NK-92 (cell line): ENCODE results near the gene SYCE1.
"Not testable (repeated sequence)": the region's sequence is repeated elsewhere in the genome, so short reads cannot be mapped to it uniquely, and the experiment has no call there.

Source experiments
- DNase-seq: peaks from one replicate; lab custom pipeline; 2025; ENCODE audit not compliant: unreplicated experiment; lab: John Stamatoyannopoulos, UW

SYCE1 gene, protein sequence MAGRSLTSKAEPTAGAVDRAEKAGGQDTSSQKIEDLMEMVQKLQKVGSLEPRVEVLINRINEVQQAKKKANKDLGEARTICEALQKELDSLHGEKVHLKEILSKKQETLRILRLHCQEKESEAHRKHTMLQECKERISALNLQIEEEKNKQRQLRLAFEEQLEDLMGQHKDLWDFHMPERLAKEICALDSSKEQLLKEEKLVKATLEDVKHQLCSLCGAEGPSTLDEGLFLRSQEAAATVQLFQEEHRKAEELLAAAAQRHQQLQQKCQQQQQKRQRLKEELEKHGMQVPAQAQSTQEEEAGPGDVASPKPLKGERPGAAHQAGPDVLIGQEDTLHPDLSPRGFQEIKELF

DNA sequence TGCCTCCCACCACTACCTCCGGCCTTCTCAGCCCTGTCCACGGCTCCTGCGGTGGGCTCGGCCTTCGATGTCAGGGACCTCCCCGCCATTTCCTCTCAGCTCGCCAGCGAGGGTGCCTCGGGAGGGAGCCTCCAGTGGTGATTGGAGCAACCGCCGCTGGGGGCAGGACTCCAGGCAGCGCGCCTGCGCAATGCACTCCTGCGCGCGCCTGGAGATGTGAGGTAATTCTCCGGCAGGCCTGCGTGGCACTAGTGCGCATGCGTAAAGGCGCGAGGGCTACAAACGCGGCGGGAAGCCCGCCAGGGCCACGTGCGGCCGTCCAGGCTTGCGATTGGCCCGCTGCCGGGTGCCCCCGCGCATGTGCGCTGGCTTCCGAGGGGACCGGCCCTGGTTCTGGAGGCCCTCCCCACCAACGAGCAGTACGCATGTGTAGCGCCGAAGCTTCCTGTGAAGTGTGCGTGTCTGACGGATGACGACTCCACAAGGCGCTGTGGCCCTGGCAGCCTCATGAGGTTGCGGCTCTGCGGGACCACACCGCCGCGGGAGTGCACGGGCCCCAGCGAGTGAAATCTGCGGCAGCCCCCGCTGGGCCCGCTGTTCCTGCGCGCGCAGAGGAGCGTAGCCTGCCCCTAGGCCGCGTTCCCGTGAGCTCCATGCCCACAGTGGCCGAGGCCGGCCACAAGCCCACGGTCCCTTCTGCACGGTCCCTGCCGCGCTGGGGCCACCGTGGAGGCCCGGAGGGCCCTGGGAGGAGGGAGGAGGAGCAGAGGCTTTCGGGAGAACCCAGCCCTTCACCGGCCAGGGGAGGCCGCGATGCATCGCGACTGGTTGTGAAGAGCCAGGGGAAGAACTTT lies at the start of gene SYCE1:
Gene SYCE1 (minus strand): TSS at position 143 of the 854 bp plus-strand sequence. CDS start 54 bp downstream, at position 89.
- no peak for DNase-seq

DNA sequence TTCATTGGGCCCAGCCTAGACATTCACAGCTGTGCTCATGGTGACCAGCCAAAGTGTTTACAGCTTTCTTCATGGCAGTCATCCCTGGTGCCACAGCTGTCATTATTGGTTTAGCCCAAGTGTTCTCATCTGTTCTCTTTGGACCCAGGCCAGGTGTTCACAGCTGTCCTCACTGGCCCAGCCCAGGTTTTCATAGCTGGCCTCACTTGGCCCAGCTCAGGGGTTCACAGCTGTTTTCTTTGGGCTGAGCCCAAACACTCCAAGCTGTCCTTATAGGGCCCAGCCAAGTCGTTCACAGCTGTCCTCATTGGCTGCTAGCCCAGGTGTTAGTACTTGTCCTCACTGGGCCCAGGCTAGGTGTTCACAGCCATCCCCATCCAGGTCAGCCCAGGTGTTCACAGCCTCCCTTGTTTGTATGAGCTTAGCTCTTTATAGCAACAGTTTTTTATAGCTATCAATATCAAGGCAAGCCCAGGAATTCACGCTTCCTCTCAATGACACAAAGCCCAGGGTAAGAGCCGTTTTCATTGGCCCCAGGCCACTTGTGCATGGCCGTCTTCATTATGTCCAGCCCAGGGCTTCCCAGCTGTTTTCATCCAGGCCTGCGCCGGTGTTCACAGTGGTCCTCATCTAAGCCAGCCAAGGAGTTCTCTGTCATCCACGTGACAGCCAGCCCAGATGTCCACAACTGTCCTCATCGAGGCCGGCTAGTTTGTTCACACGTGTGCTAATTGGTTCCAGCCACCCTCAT lies 49.6 kb upstream of the SYCE1 start:
- no peak for DNase-seq

DNA sequence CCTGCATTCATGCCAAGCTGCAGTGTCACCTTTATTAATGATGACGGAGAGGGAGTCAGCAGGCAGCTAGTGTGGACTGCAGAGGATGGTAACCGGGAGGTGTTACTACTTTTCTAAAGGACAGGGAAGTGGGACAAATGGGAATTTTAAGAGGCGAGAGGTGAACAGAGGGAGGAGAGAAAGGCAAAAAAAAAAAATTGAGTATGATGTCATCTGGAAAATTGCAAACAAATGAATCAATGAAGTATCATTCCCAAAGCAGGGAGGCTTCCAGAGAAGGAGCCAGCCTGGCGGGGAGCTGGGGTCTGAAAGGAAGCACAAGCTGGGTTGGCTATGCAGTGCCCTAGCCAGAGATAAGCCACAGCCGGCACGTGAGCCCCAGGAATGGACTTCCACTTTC lies 48.3 kb upstream of the SYCE1 start:
- DNase-seq, result no peak

DNA sequence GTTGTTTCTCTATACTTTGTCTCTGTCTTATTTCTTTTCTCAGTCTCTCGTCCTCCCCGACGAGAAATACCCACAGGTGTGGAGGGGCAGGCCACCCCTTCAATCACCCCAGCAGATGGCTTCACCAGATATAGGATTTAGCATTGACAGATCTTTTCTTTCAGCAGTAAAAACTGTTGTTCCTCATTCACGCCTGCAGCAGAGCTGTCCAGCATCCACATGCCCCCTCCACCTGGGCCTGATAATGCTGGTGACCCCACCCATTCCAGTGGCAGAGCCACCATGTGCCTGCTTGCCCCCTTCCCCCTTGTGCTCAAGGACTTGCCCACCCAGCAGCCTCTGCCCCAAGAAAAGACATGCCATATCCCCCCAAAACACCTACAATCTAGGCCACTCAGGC lies 45.7 kb upstream of the SYCE1 start:
- DNase-seq, result no peak

DNA sequence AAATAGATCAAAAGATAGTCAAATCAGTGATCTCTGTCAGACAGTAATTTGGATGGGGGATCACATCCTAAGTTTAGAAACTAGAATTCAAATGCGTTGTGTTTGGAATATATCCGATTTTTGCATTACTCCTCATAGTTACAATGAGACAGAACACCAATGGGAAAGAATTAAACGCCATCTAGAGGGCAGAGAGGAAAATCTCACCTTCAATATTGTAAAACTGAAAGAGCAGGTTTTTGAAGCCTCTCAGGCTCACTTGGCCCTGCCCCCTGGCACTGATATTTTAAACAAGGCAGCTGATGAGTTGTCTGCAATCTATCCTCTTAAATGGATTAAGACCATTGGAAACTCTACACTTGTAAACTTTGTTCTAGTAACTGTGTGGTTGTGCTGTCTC lies 43.5 kb upstream of the SYCE1 start:
- no peak for DNase-seq

DNA sequence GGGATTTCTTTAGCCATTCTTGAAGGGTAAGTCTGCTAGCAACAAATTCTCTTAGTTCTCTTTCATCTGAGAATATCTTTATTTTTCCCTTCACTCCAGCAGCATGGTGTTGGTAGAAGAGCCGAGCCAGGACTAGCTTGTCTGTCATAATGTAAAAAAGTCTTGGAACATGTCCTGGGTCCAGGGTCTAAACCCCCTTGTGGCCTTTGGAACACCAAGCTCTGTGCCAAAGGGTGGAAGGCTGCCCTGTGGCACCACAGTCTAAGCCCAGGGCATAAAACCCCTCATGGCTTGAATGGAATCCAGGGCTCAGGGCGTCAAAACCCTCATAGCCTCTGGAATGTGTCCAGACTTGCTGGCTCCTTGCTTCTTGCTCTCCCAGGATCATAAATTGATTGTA lies 38.1 kb upstream of the SYCE1 start:
- DNase-seq, result not testable (repeated sequence)

DNA sequence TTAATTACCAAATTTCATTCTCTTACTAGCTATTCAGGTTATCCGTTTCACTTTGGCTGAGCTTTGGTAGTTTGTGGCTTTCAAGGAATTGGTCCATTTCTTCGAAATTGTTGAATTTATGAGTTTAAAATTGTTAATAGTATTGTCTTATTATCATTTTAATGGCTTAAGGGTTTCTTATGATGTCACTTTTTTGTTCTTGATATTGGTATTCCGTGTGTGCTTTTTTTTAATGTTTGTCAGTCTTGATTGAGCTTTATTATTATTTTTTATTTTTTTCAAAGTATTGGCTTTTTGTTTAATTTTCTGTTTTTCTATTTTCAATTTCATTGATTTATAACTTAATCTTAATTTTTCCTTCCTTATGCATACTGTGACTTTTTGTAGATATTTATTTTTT lies 35.3 kb upstream of the SYCE1 start:
- no peak for DNase-seq

DNA sequence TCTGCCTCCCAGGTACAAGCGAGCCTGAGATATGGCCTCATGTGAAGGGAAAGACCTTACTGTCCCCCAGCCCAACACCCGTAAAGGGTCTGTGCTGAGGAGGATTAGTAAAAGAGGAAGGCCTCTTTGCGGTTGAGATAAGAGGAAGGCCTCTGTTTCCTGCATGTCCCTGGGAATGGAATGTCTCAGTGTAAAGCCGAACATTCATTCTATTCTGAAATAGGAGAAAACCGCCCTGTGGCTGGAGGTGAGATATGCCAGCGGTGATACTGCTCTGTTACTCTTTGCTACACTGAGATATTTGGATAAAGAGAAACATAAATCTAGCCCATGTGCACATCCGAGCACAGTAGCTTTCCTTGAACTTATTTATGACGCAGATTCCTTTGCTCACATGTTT lies 34.5 kb upstream of the SYCE1 start:
- DNase-seq, result not testable (repeated sequence)

DNA sequence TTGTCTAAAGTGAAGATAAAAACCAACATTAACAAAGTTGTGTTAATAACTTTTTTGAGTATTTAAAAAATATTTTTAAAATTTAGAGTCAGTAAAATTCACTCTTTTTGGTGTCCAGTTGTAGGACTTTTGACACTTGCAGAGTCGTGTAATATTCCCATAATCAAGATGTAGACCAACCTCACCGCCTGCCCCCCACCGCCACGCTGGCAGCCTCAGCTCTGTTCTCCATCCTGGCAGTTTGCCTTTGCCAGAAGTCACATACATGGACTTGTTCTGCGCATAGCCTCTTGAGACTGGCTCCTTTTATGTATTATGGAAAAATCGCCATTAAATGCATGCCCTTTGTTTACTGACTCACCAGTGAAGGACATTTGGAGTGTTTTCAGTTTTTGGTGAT lies 27.3 kb upstream of the SYCE1 start:
- no peak for DNase-seq

DNA sequence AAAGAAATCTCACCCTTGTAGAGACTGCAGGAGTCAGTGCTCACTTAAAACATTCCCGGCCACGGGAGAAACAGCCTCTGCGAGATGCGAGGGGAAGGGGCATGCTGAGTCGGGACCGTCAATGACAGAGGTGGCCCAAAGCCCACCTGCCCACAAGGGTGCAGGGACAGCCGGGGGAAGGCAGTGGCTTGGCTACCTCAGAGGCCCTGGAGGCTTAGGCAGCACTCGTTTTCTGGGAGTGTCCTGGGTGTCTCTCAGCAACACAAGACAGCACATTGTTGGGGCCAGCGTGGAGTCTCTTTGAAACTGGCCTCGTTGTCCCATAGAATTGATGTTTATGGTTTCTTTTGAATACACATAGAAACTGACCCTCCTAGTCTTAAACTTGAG lies 25.6 kb upstream of the SYCE1 start:
- DNase-seq, result no peak

DNA sequence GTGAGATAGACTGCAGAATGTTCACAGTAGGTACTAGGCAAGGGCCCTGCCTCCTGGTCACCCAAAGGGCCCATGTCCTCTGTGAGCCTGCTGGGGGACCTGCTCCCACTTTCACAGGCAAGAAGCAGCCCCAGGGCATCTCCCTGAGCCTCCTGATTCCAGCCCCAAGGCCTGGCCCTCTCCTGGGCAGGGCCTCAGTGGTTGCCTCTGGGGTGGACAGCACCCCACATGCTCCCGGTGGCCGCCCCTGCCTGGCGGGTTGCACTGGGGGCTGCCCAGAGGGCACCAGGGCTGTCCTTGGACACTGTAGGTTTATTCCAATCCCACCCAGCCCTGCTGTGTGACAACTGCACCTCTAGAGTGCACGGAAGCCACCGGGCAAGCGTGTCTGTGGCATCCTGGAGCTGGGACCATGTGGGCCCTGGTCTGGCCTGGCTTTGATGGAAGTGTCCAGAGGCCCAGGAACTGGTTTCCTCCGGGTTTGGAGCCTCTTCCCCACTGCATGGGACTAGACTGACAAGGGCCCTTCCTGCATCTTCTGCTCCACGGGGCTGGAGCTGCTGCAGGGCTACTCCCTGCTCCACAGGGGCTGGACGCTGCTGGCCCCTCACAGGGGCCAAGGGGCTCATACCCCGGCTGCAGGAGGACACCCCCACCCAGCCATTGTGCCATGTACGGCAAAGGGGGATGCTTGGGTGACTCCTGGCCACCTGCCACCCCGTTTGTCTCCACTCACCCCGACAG lies 25.0 kb upstream of the SYCE1 start:
- DNase-seq, result no peak

DNA sequence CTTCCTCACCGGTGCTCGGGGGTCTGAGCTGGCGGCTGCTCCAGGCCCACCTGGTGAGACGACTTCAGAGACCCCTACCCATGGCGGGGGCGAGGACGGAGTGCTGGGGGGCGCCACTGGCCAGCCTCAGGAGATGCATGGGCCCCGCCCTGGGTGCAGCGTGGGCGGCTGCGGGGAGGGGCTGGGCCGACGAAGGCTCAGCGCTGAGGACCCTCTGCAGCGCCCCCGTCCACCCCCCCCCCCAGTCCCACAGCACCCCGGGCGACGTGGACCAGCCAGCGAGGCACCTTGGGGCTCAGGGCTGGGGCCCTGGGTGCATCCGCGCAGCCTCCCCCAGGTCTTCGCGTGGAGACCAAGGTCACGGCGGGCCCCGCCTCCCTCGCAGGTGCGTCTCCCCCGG lies 11.7 kb upstream of the SYCE1 start:
- not testable (repeated sequence) for DNase-seq

DNA sequence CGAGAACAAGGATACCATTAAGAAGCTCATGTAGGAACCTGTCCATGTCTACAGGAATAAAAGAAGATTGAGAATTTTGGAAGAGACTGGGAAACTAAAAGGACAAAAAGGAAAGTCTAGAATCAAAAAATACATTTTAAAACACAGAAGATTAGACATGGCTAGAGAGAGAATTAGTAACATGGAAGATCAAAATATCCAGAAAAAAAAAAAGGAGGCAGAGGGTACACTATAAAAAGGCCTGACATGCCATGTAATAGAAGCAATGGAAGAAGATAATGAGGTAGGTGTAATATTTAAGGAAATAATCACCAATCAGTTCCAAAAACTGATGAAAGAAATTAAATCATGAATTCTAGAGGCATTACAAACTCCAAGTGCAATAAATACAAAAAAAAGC lies 8.1 kb upstream of the SYCE1 start:
- DNase-seq, result not testable (repeated sequence)

DNA sequence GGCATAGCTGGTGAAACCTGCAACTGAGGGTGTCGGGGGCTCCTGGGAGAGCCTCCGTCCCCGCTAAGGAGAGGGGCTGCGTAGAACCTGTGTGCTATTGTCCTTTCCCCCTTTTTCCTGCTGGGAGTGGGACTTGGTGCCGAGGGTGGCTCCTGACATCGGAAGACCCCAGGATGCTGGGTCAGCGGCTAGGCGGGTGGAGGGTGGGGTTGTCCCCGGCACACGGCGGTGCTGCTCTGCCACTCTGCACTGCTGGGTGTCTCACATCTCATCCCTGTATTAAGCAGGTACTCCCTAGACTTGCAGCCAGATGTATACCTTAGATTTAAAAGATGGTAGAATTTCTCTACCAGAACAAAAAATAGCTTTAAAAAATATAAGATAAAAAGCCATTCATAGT lies 6.7 kb upstream of the SYCE1 start:
- DNase-seq, result not testable (repeated sequence)

DNA sequence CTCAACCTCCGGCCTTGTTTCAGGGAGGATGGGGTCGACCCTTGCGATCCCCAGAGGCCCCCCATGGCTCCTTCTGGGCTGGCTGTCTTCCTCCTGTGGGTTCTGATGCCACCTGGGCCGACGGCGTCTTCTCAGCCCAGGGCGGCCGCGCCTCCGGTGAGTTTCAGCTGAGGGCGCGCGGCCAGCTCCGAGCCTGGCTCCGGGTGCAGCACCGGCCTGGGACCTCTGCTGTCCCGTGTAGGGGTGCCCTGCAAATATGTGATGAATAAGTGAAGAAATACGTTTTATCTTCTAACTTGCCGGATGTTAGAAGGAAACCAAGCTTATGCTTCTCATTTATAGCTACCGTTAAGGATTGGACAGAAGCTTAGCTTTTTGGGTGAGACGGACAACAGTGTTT lies 4.4 kb upstream of the SYCE1 start:
- DNase-seq, result not testable (repeated sequence)

DNA sequence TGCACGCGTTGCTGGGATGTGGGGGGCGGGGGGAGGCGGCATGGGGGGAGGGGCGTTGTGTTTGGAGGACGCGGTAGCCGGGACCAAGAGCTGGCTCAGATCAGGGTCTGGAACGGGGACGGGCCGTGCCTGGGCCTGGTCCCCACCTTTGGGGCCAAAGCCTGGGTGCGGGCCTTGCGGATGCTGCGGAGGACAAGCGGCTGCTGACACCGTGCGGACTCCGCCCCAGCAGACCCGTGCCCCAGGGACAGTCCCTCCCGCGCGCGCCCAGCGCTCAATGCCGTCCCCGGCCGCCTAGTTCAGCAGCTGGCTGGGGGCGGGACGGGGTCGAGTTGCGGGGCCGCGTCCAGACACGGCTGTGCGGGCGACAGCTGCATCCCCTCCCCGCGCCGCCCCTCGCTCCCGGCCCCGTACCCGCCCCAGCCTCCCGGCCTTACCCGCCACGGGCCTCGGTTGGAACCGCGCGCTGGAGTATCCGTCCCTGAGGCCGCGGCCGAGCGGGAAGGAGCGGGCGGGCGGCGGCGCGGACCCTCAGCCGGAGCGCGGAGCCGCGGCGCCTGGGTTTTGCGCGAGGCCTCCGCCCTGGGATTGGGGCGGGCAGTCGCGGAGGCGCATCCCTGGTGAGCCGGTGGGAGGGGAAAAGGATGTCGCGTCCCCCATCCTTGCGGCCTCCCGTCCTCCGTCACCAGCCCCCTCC lies 3.6 kb upstream of the SYCE1 start:
- not testable (repeated sequence) for DNase-seq

DNA sequence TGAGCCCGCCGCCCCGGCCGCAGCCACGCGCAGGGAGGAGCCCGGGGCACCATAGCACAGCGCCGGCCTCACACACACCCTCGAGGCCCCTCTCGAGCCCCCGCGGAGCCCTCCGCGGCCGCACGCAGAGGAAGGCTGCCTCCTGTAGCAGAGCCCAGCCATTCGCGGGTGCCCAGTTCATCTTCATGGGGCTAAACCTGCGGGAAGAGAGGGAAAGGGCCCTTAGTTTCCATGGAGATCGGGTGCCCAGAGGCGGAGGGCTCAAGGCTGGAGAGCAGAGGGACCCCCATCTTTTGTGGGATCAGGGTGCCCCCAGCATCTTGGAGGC lies 2.9 kb upstream of the SYCE1 start:
- DNase-seq, result no peak

DNA sequence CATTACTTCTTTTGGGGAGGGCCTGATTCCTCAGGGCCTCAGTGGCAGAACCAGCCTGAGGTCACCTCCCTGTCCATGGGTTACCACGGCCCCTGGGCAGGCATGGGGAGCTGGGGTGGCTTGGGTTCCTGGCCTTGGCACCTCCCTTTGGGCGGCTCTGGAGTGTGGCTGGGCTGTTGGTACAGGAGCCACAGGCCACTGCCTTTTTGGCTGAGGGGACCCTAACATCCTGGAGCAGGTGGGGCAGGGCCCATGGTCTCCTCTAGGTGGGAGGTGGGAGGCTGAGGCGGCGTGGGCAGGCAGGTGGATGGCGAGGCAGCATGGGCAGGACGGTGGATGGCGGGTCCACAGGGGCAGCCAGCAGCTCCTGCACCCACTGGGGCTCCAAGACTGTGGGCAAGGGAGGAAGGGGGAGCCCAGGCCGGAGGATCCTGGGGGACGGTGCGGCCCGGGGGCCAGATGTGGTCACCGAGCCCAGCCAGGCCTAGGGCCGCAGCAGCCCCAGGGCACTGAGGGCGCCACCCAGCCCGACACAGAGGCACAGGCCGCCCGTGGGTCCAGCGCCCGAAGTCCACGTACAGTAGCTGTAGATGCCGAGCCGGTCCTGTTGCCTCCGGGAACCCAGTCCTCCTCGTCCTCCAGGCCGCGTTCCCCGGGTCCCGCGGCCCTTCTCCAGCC lies 2.4 kb upstream of the SYCE1 start:
- no peak for DNase-seq

DNA sequence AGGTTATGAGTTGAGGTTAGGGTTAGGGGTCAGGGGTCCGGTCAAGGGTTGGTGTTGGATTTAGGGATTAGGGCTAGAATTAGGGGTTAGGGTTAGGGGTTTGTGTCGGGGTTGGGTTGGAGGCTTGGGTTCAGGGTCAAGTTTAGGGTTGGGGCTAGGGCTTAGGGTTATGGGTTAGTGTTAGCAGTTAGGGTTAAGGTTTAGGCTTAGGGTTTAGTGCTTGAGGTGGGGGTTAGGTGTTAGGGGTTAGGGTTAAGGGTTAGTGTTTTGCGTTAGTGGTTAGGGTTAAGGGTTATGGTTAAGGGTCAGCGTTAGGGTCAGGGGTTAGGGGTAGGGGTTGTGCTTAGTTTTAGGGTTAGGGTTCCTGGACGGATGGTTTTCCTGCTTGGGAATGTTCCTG lies 1.7 kb upstream of the SYCE1 start:
- DNase-seq, result no peak

DNA sequence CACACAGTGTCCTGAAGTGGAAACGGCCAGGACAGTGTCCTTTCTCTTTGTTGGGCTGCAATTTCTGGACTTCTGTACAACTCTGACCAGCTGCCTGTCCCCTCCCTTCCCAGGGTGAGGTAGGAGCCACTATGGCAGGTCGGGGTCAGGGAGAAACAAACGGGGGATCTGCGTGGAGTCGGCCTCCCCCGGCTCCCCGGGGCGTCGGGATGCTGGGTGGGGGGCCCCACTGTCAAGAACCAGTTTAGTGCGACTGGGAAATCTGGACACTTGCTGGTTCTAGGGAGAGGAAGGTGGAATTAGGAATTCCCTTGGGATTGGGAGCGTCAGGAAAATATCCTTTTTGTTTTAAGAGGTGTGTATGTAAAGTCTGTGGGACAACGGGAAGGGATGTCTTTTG lies 567 bp downstream of the SYCE1 start:
- DNase-seq, result no peak
